GM18861 (cell line): ENCODE measurements around the gene FRZB.
"Not testable (repeated sequence)": the region's sequence is repeated elsewhere in the genome, so short reads cannot be mapped to it uniquely, and the experiment has no call there.

Source experiments
- ATAC-seq: cut with Tn5 transposase; IDR thresholded peaks from one replicate; pipeline ENCODE4 v1.9.1; 2021; ENCODE audit not compliant: unreplicated experiment

The FRZB gene

DNA sequence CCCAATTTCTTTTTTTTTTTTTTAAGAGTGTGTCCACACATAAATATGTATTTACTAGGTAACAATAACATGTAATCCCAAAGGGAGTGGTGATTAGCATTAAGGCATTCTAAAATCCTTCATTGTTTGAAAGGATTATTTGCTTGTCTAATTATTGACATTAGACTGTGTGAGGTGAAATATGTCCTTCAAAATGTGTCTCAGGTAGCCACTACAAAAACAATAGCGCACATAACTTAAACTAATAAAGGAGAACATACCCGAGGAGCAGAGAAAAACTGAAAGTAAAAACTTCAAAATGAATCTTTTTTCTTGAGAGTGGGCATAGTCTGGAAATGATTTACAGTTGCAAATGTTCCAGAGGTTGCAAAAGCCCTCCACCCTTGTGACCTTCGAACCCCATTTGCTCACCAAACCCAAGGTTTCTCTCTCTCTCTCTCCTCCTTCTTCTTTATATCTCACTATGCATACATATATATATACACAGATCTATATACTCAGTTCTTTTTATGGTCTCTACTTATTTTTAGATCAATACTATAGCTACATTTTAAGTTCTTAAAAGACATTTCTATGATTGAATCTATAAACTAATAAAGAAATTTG is 24.4 kb upstream of the FRZB start:
- ATAC-seq, result no peak

DNA sequence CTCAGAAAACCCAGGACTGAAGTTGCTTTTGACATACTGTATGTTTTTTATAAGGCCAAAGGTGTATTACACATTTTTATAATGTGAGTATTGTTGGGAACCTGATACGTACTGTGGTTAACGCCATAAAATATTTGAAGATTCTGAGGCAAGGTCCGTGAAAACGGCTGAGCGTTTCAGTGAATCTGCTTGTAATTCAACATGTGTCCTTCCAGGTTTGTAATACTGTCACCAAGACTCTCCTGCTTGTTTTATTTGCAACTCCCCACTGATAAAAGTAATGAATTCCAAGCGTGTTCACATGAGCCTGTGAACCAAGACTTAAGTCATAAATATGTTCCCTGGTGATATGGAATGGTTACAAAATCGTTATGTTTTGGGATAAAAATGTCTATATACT is 23.9 kb upstream of the FRZB start:
- ATAC-seq, result no peak

DNA sequence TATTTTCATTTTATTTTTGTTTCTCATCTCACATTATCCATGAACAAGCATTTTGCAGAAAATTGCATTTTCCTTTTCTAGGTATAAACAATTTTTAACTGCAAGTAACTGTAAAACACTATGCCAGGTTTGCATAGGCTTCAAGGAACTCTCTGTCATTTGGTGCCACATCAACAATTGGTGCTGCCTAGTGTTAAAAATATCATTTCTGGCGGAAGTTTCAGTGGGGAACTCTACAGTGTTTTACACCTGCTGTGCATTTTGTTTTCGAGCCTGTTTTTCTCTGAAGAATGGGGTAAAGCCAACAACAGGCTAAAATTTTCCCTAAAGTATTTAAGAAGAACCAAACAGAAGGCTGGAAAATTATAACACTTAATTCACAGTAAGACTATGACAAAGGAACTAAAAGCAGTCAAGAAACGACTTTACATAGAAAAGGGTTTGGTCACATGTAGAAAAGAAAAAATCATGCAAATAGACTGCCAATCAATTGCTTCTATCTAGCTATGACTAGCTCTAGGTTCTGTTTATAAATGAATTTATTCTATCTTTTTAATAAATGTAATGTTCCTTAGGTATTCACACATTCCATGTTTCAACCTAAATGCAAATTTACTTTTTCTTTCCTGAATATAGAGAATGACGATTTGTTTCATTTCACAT is 21.4 kb upstream of the FRZB start:
- no peak for ATAC-seq

DNA sequence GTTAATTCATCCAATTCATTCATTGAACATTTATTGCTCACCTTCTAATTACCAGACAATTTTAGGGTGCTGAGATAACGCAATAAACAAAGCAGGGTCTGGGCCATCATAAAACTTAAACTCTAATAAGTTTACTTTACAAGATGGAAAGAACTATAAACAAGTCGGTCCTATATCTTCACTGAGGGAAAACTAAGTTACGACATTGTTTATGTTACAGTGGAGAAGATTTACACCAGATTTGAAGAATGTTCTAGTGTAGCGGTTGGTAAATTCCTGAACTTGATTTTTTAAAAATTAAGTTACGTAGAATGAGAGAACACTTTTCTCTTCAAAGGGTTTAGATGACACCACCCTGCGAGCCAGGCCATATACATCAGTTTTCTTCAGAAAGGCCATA is 20.7 kb upstream of the FRZB start:
- no peak for ATAC-seq

DNA sequence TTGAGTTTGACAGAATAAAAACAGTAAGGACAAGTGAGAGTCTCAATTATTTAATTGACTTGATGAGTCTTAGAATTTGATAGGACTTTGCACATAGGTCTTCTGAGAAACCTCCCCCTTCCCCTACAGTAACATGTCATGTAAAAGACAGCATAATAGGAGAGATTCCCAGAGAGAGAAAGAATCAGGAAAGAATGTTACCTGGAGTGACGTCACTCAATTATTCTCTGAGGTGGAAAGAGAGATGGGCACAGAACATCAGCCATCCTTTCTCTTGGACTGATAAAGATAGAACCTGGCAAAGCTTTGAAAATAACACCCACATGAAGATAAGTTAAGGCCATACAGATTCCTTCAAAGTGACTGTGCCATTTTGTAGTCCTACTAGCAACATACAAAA is 19.3 kb upstream of the FRZB start:
- ATAC-seq, result no peak

DNA sequence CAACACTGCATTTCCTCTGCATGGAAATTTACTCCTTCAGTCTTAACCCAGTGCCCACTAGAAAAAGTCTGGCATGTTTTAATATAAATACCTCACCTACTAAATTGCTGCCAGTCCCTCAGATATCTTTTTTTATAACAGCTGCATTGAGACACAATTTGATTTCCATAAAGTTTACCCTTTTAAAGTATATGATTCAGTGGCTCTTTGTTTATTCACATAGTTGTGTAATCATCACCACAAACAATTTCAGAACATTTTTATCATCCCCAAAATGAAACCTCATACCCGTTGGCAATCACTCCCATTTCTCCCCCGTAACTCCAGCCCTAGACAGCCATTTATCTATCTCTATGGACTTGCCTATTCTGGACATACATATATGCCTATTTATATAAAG is 17.0 kb upstream of the FRZB start:
- ATAC-seq, result no peak

DNA sequence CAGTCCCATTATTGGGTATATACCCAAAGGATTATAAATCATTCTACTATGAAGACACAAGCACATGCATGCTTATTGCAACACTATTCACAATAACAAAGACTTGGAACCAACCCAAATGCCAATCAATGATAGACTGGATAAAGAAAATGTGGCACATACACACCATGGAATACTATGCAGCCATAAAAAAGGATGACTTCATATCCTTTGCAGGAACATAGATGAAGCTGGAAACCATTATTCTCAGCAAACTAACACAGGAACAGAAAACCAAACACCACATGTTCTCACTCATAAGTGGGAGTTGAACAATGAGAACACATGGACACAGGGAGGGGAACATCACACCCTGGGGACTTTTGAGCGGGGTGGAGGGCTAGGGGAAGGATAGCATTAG is 13.7 kb upstream of the FRZB start:
- ATAC-seq, result not testable (repeated sequence)

DNA sequence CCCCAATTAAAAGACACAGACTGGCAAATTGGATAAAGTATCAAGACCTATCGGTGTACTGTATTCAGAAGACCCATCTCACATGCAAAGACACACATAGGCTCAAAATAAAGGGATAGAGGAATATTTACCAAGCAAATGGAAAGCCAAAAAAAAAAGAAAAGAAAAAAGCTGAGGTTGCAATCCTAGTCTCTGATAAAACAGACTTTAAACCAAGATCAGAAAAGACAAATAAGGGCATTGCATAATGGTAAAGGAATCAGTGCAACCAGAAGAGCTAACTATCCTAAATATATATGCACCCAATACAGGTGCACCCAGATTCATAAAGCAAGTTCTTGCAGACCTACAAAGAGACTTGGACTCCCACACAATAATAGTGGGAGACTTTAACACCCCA is 10.2 kb upstream of the FRZB start:
- ATAC-seq, result not testable (repeated sequence)

DNA sequence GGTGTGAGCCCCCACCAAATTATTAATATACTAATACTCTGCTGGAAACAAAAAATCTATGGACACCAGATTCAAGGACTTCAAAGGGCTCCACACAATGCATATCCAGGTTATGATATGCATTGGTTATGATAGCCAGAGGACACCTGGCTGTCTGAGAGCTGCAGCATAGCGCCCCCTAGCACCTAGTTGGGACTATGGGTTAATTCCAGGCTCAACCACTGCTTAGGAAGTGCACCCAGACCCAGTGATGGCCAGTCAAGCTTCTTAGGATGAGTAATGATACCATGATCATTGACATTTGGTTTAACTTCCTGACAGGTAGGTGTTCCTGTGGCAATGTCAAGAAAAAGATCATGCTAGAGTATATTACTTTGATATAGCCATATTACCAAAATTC is 3.8 kb upstream of the FRZB start:
- ATAC-seq, result no peak

DNA sequence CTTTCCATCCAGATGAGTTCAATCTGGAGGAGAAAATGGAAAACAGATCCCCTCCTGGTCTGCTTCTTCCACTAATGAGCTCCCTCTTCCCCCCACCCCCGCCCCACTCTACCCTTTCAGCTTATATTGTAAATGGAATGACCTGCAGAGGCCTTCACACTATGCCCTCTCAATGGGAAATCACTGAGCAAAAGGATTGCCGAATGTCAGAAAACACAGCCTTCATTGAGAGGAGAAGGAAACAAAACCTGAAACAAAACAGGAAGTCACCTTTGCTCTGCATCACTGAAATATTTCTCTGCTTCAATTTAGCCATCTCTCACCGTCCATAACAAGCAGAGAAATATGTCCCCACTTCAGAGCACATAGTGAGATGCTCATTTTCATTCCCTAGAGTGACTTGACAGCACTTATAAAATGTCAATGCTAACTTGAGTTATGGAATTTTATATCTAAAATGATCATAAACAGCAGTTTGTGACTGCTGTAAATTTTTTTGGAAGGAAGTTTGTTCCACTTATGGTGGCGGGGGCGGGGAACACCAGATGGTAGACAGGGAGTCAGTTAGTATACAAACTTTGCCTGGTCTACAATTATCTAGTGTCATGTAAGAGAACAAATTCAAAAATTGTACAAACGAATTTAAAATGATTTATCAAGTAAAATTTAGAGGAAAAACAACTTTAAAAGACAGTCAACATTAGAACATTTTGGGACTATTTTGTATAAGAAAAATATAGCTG is 1.8 kb upstream of the FRZB start:
- ATAC-seq, result peak; percentile 53

DNA sequence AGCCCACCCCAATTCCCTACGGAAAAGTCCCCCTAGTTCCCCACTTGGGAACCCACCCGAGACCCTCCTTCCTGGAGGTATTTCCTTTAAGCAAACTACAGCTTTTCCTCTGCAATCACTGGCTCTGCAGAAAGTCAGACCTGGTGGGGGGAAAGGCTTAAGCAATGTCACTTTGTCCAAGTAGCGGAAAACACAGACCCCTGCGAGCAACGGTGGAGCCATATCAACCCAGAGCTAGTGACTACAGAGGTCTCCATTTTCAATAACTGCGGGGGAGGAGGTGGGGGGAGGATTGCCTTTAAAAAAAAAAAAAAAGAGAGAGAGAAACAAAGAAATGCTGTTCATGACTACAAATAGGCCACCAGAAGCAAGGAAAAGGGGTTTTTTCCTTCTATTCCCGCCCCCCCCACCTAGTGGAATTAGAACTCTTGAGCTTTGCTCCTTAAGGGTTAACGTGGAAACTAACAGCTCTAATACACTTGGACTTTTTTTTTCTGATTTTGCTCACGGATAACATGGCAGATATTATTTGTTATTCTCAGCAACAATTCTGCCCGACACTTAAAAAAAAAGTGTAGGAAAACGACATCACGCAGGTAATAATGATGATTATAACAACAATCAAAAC is 1.1 kb upstream of the FRZB start:
- ATAC-seq, result no peak

DNA sequence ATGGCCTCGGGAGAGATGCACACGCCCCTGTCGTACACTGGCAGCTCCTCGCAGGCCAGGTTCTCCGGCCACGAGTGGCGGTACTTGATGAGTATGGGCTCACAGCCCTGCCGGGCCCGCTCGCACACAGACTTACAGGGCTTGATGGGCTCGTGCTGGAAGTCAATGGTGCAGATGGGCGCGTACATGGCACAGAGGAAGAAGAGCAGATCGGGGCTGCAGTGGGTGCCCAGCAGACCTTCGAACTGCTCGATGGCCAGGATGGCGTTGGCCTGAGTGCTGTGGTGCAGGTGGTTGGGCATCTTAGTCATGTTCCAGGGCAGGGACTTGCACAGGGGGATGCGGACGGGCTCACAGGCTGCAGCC is 359 bp downstream of the FRZB start:
- ATAC-seq, result no peak

DNA sequence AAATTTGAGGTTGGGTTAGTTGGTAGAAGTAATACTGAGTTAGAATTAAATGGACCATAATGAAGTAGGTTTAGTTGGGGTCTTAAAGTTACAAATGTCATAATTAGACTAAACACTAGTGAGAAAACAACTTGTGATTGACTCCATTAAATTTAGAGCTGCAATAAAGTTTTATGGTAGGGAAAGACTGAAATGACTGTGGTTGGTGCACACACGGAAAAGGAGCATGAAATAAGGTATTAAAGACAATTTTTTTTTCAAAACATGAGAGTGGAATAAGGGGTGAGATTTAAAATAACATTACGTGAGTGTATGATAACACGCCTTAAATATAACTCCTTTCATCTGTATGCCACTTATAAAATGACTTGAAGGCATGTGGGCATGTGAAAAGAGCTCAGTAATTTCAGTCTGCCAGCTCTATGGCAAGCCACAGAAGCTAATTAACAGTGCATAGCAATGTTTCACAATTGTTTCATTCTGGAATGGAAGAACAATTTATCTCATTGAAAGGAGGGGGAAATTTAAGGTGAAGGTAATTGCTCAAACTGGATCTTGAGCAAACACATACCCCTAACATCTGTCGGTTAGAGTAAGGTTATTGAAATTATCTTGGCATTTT is 1.4 kb downstream of the FRZB start:
- no peak for ATAC-seq

DNA sequence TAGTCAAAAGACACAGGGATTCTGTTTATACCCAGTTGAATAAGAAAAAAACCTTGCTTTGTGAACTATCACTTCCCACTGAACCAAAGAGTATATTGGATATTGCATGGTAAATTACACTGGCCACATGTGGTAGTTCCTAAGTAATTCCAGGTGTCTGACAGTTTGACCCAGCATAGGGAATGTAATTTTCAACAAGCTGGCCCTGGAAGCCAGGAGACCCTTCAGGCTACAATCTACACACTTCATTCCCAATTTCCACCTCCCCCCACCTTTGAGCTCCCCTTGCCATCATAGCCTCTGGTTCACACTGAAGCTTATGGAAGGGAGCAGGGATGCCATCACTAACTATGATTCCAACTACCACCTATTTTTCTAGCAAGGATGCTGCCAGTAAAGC is 2.8 kb downstream of the FRZB start:
- ATAC-seq, result no peak

DNA sequence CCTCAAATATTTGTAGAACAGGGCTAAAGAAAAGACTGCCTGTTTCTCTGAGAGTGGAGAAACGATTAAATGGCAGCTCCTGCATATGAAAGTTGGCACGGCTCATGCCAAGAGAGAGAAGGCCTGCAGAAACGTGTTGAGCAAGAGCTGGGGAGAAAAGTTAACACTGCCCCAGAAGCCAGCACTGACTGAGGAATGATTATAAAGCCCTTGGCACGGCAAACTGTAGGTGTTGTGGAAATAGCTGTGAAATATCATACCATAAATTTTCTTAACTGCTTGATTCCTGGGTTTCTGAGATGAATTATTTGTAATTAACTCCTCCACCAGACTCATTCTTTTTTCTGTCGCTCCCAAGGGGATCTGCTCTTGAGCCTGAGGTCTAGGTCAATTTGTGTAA is 4.3 kb downstream of the FRZB start:
- no peak for ATAC-seq

DNA sequence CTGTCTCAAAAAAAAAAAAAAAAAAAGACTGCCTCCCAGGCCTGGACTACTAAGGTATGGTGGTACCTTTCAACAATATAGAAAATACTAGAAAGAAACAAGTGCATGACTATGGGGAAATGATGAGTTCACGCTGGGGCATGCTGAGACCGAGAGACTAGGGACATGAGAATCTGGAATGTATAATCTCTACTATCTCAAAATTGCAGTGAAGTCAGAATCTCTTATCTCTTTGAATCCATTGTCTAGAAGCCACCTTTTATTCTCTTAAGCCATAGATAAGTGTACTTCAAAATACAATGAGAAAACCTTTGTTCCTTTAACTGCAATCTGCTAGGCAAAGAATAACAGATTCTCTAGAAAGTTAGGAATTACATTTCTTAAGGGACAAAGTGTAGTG is 5.6 kb downstream of the FRZB start:
- no peak for ATAC-seq

DNA sequence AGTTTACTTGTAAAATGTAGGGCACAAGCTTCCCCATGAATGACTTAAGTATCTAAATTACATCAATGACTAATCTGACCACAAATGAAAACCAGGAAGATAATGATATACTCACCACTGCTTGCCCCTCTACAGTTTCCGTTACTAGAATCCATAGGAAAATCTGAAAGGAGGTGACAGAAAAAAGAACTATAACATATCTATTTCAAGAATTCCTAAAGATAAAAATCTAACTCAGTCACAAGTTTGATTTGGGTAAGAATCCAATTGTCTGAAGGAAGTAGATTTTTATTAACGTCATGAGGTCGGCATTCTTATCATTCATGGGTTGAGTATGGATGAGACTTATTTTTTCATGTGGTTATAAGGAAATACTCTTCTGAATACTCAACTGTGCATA is 7.8 kb downstream of the FRZB start:
- no peak for ATAC-seq

DNA sequence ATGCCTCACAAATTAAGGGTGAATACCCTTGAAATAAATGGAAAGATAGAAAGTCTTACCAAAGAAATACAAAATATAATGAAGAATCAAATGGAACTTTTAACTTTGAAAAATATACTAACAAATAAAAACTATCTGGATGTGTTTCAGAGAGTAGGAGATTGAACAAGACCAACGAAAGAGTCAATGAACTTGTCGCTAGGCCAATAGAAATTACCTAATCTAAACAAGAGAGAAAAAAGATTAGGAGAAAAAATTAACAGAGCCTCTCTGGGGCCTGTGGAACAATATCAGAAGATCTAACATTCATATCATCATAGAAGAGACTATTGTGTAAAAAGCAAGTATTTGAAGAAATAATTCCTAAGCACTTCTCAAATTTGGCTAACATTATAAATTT is 11.1 kb downstream of the FRZB start:
- no peak for ATAC-seq

DNA sequence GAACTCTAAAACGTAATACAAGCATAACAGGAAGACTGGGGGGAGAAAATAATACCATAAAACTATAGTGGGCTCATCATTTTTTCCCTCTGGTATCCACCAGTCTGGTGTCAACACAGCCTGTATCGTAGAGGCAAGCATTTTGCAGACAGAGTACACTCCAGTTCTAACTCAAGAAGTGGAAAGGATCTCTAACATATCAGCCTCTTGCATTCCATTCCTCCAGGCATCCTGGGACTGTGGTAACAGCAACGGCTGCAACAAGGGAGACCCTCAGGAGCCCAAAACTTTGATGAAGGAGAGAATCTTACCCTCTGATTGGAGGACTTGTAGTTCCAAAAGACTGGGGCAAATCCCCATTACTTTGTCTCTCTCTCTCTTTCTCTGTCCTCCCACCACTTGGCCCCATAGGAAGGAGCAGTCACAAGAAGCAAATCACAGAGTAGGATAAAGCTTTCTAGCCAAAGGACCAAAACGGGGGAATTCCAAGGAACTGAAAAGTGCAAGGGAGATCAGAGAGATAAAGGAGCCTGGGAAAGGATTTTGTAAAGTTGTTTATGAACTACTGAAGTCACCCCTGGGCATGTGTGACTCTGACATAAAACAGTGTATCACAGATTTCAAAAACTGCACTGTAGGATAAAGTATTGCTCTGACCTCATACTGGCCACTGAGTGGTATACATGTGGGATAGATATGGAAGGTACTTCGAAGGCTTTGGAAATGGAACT is 11.9 kb downstream of the FRZB start:
- no peak for ATAC-seq

DNA sequence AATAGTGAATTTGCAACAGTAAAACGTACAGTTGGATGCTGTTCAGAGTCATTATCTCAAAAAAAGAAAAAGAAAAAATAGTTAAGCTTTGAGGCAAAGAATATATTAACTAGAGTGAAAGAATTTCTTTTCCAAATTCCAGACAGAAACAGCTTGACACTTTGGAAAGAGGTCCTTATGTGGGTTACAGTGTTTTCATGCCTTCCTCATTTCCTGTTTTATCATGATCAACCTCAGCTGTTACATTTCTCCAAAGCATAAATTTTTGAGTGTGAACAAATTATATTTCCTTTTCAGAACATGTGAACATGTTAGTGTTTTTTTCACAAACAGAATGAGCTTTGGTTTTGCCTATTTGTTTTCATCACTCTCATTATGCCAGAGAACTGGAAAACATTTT is 13.6 kb downstream of the FRZB start:
- no peak for ATAC-seq

DNA sequence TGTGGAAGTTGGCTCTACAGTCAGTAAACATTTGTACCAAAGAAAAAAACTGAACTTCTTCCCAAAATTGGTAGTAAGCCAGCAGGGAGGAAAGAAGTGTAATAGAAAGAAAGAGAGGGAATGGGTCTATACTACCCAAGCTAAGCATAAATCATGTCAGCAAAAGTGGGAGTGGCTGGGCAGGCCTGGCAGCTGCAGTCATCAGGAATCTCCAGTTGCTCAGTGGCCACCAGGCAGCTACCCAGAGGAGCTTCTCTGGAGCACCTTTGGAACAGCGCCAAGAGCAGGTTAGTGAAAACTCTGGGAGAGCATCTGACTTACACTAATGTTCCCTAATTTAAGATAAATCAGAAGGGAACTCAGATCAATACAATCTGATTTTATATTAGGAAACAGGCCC is 14.3 kb downstream of the FRZB start:
- ATAC-seq, result no peak
